ENCODE data around the gene SFXN5. TPM values are rescaled to one million over a fixed set of nuclear protein-coding genes. Genes with fewer than 3 reads are reported as not detected.

The SFXN5 gene
- total RNA-seq, 1 donor from 2014 or later: 12.7 TPM

GRCh38 chr2:73050121-73050545 is 21.4 kb downstream of the SFXN5 start:
- H3K36me3 Mint-ChIP-seq (ENCODE audit: unreplicated experiment): peaks cover 5% of the 10 kb centered on the region
- no peak overlapping the region for H3K4me3 Mint-ChIP-seq (ENCODE audit: unreplicated experiment)
- H3K9me3 Mint-ChIP-seq (ENCODE audit: unreplicated experiment): no peaks in the 10 kb centered on the region
- no peaks in the 10 kb centered on the region for H3K27me3 Mint-ChIP-seq (ENCODE audit: unreplicated experiment)
- no peak for DNase-seq (ENCODE audit: extremely low spot score, unreplicated experiment)
- H3K27ac Mint-ChIP-seq (ENCODE audit: unreplicated experiment): no peak overlapping the region
- no peak for TF ChIP-seq CTCF (IDR thresholded peaks at IDR 0.05)
- H3K4me1 Mint-ChIP-seq (ENCODE audit: unreplicated experiment): peaks cover 9% of the 10 kb centered on the region

- Mint-ChIP-seq H3K27ac (ENCODE audit: unreplicated experiment) (peak overlapping the region; percentile 52), H3K4me1 (ENCODE audit: unreplicated experiment) (peaks cover 13% of the 10 kb centered on the region), H3K9me3 (ENCODE audit: unreplicated experiment) (no peaks in the 10 kb centered on the region), H3K4me3 (ENCODE audit: unreplicated experiment) (no peak overlapping the region), H3K36me3 (ENCODE audit: unreplicated experiment) (peaks cover 8% of the 10 kb centered on the region), H3K27me3 (ENCODE audit: unreplicated experiment) (no peaks in the 10 kb centered on the region)
- DNase-seq (ENCODE audit: extremely low spot score, unreplicated experiment): no peak
- TF ChIP-seq CTCF (IDR thresholded peaks at IDR 0.05): no peak
These were observed 27.3 kb downstream of the SFXN5 start for GRCh38 chr2:73043929-73044832.

GRCh38 chr2:73043276-73043675 is 28.2 kb downstream of the SFXN5 start:
- peaks cover 13% of the 10 kb centered on the region for H3K4me1 Mint-ChIP-seq (ENCODE audit: unreplicated experiment)
- no peak for DNase-seq (ENCODE audit: extremely low spot score, unreplicated experiment)
- no peak for TF ChIP-seq CTCF (IDR thresholded peaks at IDR 0.05)
- H3K9me3 Mint-ChIP-seq (ENCODE audit: unreplicated experiment): no peaks in the 10 kb centered on the region
- no peak overlapping the region for H3K4me3 Mint-ChIP-seq (ENCODE audit: unreplicated experiment)
- no peaks in the 10 kb centered on the region for H3K27me3 Mint-ChIP-seq (ENCODE audit: unreplicated experiment)
- peaks cover 9% of the 10 kb centered on the region for H3K36me3 Mint-ChIP-seq (ENCODE audit: unreplicated experiment)
- H3K27ac Mint-ChIP-seq (ENCODE audit: unreplicated experiment): peak overlapping the region; percentile 52

GRCh38 chr2:73037947-73038585 is 33.4 kb downstream of the SFXN5 start:
- H3K27ac Mint-ChIP-seq (ENCODE audit: unreplicated experiment): no peak overlapping the region
- H3K27me3 Mint-ChIP-seq (ENCODE audit: unreplicated experiment): no peaks in the 10 kb centered on the region
- no peak overlapping the region for H3K4me3 Mint-ChIP-seq (ENCODE audit: unreplicated experiment)
- H3K4me1 Mint-ChIP-seq (ENCODE audit: unreplicated experiment): peaks cover 2% of the 10 kb centered on the region
- peaks cover 11% of the 10 kb centered on the region for H3K36me3 Mint-ChIP-seq (ENCODE audit: unreplicated experiment)
- no peak for DNase-seq (ENCODE audit: extremely low spot score, unreplicated experiment)
- TF ChIP-seq CTCF (IDR thresholded peaks at IDR 0.05): no peak
- no peaks in the 10 kb centered on the region for H3K9me3 Mint-ChIP-seq (ENCODE audit: unreplicated experiment)

- H3K27ac Mint-ChIP-seq (ENCODE audit: unreplicated experiment): no peak overlapping the region
- no peak overlapping the region for H3K4me3 Mint-ChIP-seq (ENCODE audit: unreplicated experiment)
- DNase-seq (ENCODE audit: extremely low spot score, unreplicated experiment): no peak
- H3K36me3 Mint-ChIP-seq (ENCODE audit: unreplicated experiment): peaks cover 11% of the 10 kb centered on the region
- peaks cover 3% of the 10 kb centered on the region for H3K4me1 Mint-ChIP-seq (ENCODE audit: unreplicated experiment)
- no peak for TF ChIP-seq CTCF (IDR thresholded peaks at IDR 0.05)
- no peaks in the 10 kb centered on the region for H3K9me3 Mint-ChIP-seq (ENCODE audit: unreplicated experiment)
- no peaks in the 10 kb centered on the region for H3K27me3 Mint-ChIP-seq (ENCODE audit: unreplicated experiment)
These were observed 34.7 kb downstream of the SFXN5 start for GRCh38 chr2:73036766-73037165.
